ENCODE measurements around the gene PARD3.
"Not testable (repeated sequence)": the region's sequence is repeated elsewhere in the genome, so short reads cannot be mapped to it uniquely, and the experiment has no call there.

Gene PARD3

GRCh38 chr10:34795334-34795733 is 19.8 kb downstream of the PARD3 start:
- no peak for DNase-seq

- no peak for DNase-seq
Measured at GRCh38 chr10:34794835-34795234, 20.3 kb downstream of the PARD3 start.

GRCh38 chr10:34793581-34793980 is 21.5 kb downstream of the PARD3 start:
- DNase-seq, result not testable (repeated sequence)

DNA sequence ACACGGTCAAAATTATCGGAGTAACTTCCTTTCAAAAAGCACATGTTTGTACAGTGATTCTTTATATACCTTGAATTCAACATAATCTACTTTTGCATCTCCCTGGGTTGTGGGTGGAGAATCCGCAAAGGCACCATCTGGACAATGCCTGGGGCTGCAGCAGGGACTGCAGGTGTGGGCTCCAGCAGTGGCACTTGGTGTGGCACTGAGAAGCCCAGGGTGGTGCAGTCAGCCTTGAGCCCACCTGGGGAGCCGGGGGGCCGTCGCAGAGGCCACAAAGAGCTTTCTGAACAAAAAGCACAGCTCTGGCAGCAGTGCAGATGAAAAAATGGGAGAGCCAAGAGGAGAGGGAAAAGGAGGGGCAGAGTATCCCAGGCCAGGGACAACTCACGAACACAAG is 22.2 kb downstream of the PARD3 start:
- no peak for DNase-seq

DNA sequence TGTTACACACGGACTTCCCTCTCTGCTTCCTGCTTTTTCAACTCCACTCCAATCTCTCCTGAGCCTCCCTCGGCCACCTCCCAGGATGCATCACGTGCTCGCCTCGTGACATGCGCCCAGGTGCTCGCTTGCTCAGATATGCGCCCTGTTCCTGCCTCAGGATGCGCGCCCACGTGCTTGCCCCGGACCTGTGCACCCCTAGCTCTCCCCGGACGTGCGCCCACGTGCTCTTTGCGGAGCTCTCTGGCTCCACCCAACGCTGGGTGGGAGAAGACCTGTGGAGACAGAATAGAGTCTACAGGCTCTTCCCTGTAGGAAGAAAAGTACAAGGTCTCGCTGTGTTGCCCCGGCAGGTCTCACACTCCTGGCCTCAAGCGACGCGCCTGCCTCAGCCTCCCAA is 23.1 kb downstream of the PARD3 start:
- DNase-seq, result no peak

- DNase-seq, result no peak
Measured at GRCh38 chr10:34791228-34791627, 23.9 kb downstream of the PARD3 start.

- DNase-seq, result no peak
Measured at GRCh38 chr10:34789966-34790506, 25.1 kb downstream of the PARD3 start.

DNA sequence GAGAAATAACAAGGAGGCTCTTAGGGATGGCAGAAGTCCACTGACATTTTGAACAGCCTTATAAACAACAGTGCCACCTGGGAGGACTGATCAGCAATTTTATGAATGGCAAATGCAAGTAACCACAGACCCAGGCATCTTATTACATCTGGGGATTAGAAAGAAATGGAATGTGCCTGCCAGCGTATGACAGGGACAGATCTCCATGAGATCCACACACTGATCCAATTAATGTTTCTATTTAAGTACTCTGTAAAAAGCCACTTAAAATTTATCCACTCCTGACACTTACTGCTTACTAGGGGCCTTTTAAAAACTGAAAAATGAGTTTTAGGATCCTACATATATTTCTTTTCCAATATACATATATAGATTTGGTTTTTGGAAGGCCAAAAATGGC is 28.6 kb downstream of the PARD3 start:
- no peak for DNase-seq

DNA sequence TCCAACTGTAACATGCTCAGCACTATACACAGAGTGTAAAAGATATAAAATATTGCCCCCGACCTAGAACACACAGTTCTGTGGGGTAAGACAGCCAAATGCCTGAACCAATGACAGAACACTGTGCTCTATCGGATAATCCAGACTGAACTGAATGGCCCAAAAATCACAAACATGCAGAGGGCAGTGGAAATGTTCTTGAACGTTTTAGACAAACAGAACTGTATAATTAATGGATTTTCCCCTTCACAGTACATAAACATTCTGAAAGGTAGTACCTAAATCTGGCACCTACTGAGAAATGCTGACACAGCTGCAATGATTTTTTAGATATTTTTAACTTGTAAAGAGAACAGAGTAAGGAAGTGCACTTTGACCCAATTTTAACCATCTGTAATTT is 33.4 kb downstream of the PARD3 start:
- DNase-seq, result no peak

GRCh38 chr10:34780818-34781380 is 34.2 kb downstream of the PARD3 start:
- no peak for DNase-seq

- no peak for DNase-seq
Measured at GRCh38 chr10:34778237-34778636, 36.9 kb downstream of the PARD3 start.

DNA sequence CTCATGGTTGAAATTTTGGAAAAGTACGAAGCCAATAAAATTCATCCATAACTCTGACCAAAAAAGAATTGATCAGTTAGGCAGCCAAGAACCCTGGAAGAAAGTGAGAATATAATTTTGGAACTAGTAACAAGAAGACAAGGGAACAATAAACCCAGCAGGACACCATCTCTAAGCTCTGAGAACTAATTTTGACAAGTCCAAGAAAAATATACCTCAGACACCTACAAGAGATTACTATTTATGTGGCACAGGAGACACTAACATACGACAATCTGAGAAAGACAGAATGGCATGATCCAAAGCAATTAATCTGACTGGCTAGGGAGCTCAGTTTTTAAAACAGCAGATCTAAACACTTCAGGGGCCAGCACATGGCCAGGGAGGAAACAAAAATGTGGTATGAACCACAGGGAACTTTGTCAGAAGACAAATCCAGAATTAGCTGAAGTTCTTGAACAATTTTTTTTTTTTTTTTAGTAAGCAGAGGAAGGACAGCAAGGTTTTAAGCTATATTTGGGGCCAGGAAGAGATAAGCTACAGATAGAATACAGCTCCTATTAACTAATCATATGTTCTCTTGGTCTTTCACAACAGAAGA is 38.9 kb downstream of the PARD3 start:
- no peak for DNase-seq

GRCh38 chr10:34775044-34775637 is 40.0 kb downstream of the PARD3 start:
- DNase-seq, result no peak

DNA sequence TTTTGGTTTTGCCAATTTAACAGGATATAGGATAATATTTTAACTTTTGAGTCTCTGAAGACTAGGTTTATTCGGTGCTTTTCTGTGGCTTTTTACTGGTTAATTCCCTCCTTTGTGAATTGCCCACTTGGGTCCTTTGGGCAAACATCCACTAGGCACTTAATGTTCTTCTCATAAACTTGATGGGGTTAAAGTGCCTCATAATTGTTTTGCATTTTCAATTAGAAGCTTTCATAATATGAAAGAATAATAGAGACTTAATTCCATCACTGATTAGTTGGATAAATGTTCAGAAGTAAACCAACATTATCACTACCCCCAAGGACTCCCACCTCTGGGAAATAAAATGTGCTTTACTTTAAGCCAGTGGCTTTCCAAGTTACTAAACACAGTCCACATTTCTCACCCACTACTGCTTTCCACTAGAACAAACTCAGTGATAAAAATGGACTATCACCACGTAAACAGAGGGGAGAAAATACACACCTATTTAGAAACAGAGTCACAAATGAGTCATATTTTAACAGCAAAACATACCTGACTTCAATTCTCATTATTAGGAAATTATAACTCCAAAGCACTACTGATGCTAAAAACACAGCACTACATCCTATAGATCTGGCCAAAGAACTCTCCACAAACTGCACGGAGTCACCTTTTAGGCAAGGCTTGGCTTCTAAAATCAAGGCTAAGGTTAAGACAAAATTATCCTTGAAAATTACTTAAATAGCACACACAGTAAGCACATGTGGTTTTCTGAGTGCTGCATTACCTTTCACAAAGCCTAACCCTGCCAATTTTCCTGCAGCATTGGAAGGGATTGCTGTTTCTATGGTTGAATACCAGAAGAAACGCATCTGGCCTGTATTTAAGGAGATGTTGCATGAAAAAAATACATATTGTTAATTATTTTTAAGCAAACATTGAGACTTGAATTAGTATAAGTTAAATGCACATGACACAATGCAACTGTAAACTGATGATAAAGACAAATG is 41.2 kb downstream of the PARD3 start:
- DNase-seq, result no peak

DNA sequence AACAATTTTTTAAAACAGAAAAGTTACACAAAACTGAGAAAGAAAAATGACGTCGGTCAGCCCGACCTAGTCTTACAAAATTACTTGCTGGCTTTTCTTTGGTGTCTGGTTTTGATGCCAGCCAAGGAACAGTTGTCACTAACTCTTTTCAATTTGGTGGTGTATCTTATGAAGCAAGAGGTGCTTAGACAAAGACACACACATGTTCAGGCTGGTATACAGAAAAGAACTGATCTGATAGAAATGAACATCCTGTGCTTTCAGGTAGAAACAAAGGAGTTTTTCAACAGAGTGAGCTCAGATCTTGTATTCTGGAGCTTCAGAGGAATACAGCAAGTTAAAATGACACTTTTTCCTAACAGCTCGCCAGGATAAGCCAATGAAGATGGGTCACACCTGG is 43.6 kb downstream of the PARD3 start:
- no peak for DNase-seq

DNA sequence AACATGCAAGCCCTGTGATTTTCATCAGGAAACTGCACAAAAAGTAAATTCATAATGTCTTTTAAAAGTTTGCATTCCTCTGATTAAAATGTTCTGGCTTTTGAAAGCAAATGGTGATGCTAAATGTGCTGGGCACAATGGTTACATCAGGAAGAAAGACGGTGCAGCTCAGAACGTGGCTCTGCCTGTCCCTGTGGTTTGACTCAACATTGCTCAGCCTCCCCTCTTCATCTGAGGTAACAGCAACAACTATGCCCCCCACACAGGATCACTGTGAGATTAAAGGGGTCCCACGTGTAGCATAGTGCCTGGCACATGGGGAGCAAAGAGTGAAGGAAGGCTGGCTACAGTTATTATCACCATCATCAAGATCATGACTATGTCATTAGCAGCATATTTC is 44.0 kb downstream of the PARD3 start:
- no peak for DNase-seq

GRCh38 chr10:34769899-34770298 is 45.2 kb downstream of the PARD3 start:
- no peak for DNase-seq

DNA sequence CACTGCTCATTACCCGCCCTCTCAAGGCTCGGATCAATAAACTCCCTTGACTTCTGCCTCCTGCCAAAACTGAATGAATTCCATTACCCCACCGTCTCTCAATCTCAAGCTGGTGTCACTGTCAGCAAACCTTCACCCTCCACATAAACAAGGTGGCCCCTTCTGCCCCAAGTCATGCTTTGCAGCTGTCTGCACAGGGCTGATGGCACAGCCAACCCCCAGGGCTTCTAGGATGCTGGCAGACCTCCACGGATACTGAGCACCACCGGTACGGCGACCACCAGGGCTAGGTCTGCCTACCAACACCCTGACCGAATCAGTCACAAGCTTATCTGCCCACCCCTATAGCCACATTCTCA is 46.1 kb downstream of the PARD3 start:
- DNase-seq, result no peak

DNA sequence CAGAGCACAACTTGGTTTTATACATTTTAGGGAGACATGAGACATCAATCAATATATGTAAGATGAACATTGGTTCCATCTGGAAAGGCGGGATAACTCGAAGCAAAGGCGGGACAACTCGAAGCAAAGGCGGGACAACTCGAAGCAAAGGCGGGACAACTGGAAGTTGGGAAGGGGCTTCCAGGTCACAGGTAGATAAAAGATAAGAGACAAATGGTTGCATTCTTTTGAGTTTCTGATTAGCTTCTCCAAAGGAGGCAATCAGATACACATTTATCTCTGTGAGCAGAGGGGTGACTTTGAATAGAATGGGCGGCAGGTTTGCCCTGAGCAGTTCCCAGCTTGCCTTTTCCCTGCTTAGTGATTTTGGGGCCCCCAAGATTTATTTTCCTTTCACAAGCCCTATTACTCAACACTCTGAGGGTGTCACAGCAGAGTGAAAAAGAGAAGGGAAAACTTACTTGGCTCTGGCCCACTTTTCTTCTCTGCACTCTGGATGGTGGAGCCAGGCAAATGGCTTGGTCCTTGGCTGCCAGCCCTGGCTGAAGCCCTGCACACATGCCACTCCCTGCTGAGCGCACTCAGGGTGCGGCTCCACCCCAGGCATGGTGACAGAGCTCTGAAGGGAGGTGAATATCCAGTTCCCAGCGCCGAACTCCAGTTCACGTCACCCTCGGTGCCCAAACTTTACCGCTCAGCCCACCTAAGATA is 46.7 kb downstream of the PARD3 start:
- no peak for DNase-seq

DNA sequence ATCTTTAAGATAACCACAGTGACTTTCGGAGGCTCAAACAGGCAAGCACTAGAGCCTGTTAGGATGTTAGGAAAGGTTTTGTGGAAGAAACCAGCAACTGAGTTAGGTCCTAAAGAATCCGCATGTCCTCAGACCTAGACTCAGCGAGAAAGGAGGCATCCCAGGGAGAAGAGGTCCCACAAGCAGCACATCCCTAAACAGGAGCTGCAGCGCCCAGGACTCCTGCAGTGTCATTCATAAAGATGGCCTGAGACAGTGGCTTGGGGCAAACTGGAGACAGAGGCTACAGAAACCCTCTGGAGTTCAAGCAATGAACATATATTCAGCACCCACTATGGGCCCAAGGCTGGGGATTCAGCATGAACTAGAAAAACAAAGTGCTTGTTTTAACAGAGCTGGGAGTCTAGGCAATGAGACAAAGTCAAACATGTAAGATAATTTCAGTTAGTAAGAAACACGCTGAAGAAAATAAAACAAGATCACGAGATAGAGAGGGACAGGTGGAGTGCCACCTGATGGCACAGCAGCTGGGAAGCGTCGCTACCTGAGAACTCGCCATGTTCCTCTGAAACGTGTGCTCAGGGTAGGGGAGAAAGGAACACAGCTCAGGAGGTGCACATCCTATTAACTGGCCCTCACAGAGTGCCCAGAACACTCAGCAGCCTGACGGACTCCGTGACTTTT is 48.1 kb downstream of the PARD3 start:
- DNase-seq, result no peak

- DNase-seq, result peak; percentile 30
Measured at GRCh38 chr10:34766266-34766600, 48.9 kb downstream of the PARD3 start.

GRCh38 chr10:34764472-34764946 is 50.6 kb downstream of the PARD3 start:
- no peak for DNase-seq

All from NCI-H2171 (cell line).